Right cardiac atrium (tissue), 5 donors: Measurements from ENCODE around the gene ZMYND19. TPM values are rescaled to one million over a fixed set of nuclear protein-coding genes. Genes with fewer than 3 reads are reported as not detected.

ENCODE experiments used
- ATAC-seq, 2 donors: fragments of 200-7000 bp; cut with Tn5 transposase; one replicate each; pipeline versions ENCODE4 v1.8.0 to v1.9.1; 2020; ENCODE audit warnings: moderate library complexity in 2 of 2, mild to moderate bottlenecking in 1 of 2
- DNase-seq, 3 donors: peaks; one replicate each; pipeline ENCODE4 v3.0.0-alpha.2; 2020
- H3K27ac ChIP-seq: one replicate; pipeline ENCODE4 v1.5.1; 2013; ENCODE audit warnings: mild to moderate bottlenecking, low read length, control low read depth, moderate library complexity
- H3K27me3 ChIP-seq: one replicate; pipeline ENCODE4 v1.6.1; 2013; ENCODE audit not compliant: control insufficient read depth, insufficient read depth
- H3K4me1 ChIP-seq: one replicate; pipeline ENCODE4 v1.6.1; 2013; ENCODE audit warnings: low read length; ENCODE audit not compliant: control insufficient read depth, insufficient read depth
- H3K4me3 ChIP-seq: one replicate; pipeline ENCODE4 v1.5.1; 2013; ENCODE audit warnings: low read length, control low read depth
- H3K9me3 ChIP-seq: one replicate; pipeline ENCODE4 v1.6.1; 2013; ENCODE audit warnings: low read length; ENCODE audit not compliant: control insufficient read depth
- whole genome bisulfite sequencing: extraction: QIAGEN DNeasy Blood & Tissue Kit; methylation state at CpG from one replicate; pipeline ENCODE4 v1.1.7; 2013; 5-methylcytosine and 5-hydroxymethylcytosine counted together
- intact Hi-C, 4 donors: fragments of 100-400 bp; cut with DNase I; formaldehyde crosslinking; loops; one replicate each; pipeline versions ENCODE4 v1.11.0 to v1.14.0; 2022 to 2023
- polyA plus RNA-seq: library from polyadenylated mRNA; stranded (reverse); fragments of 200-250 nt; gene quantifications from one replicate; pipeline ENCODE4 v1.2.3, GENCODE V29; 2013
- total RNA-seq, 4 donors: library from RNA; stranded (reverse); fragmentation: NEBNext Ultra II Directional; extraction: Animal tissue kit (Norgen Biotek cat#: 25700); gene quantifications; one replicate each; pipeline ENCODE4 v1.2.1, GENCODE V29; 2021
- donor health status: healthy with polysubstance abuse.
- donor health status: DM: no; HTN: yes; CAD: no.
- donor health status: DM: no; HTN: no; CAD: no.
- donor health status: DM: no; HTN: yes; CAD: no; lungs with severe emphysema.
- donor health status: DM: yes; HTN: yes; CAD: no.

Gene ZMYND19
- total and polyA plus RNA-seq, 5 donors = 7.6 to 9.5 (median 9.1) TPM

DNA sequence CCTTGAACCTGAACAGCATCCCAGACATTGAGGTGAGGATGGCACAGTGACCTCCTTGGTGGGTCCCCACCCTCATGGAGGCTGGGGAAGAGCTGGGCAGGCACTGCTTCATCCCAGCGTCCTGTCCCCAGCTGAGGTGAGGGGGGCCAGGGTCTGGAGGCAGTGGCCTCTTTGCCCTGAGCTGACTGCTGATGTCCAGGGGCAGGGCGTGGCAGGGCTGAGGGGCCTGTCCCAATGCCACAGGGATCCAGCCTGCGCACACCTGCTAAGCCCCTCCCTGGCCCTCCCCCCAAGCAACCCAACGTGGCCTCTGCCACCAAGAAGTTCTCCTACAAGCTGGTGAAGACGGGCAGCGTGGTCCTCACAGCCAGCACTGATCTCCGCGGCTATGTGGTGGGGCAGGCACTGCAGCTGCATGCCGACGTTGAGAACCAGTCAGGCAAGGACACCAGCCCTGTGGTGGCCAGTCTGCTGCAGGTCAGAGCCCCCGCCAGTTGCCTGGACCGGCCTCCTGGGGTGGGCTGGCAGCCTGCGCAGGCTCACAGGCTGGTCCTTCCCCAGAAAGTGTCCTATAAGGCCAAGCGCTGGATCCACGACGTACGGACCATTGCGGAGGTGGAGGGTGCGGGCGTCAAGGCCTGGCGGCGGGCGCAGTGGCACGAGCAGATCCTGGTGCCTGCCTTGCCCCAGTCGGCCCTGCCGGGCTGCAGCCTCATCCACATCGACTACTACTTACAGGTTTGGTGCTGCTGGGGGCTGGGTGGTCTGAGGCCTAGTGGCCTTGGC lies 23.6 kb upstream of the ZMYND19 start:
- intact Hi-C loops = no loop called here
- 92% methylated on average over 27 of the region's 27 CpGs for WGBS
- peaks cover 12% of the 10 kb centered on the region for H3K4me1 ChIP-seq
- H3K27me3 ChIP-seq = no peaks in the 10 kb centered on the region
- DNase-seq (peak in 1 of 3 donors; percentile 63), ATAC-seq (no peak)
- H3K9me3 ChIP-seq = no peaks in the 10 kb centered on the region
- H3K27ac ChIP-seq = no peak overlapping the region
- H3K4me3 ChIP-seq = no peak overlapping the region

DNA sequence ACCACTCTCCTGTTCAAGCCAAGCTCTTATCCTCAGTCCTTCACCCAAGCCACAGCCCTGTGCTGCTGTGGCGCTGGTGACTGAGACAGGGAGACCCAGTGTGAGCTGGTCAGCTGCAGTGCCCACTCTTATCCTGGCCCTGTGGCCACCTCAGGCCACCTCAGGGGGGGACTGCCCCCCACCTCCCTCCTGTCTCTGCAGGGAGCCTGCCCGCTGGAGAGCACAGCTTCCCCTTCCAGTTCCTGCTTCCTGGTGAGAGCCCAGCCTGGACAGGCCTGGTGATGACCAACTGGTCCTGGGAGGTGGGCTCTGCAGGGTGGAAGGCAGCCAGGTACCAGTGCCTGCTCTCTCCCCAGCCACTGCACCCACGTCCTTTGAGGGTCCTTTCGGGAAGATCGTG lies 22.9 kb upstream of the ZMYND19 start:
- intact Hi-C loops = no loop called here
- Histone ChIP-seq H3K4me3 (no peak overlapping the region), H3K4me1 (peaks cover 12% of the 10 kb centered on the region), H3K27ac (no peak overlapping the region), H3K27me3 (no peaks in the 10 kb centered on the region), H3K9me3 (no peaks in the 10 kb centered on the region)
- 76% methylated on average over 5 of the region's 5 CpGs for WGBS
- DNase-seq (peak in 1 of 3 donors; percentile 51), ATAC-seq (no peak)

GRCh38 chr9:137612741-137613142 lies 22.4 kb upstream of the ZMYND19 start:
- Histone ChIP-seq H3K27me3 (no peaks in the 10 kb centered on the region), H3K4me3 (no peak overlapping the region), H3K27ac (no peak overlapping the region), H3K9me3 (no peaks in the 10 kb centered on the region), H3K4me1 (peaks cover 9% of the 10 kb centered on the region)
- DNase-seq (peak in 1 of 3 donors; percentile 49), ATAC-seq (no peak)
- intact Hi-C loops = no loop called here
- WGBS = 62% methylated on average over 8 of the region's 8 CpGs

DNA sequence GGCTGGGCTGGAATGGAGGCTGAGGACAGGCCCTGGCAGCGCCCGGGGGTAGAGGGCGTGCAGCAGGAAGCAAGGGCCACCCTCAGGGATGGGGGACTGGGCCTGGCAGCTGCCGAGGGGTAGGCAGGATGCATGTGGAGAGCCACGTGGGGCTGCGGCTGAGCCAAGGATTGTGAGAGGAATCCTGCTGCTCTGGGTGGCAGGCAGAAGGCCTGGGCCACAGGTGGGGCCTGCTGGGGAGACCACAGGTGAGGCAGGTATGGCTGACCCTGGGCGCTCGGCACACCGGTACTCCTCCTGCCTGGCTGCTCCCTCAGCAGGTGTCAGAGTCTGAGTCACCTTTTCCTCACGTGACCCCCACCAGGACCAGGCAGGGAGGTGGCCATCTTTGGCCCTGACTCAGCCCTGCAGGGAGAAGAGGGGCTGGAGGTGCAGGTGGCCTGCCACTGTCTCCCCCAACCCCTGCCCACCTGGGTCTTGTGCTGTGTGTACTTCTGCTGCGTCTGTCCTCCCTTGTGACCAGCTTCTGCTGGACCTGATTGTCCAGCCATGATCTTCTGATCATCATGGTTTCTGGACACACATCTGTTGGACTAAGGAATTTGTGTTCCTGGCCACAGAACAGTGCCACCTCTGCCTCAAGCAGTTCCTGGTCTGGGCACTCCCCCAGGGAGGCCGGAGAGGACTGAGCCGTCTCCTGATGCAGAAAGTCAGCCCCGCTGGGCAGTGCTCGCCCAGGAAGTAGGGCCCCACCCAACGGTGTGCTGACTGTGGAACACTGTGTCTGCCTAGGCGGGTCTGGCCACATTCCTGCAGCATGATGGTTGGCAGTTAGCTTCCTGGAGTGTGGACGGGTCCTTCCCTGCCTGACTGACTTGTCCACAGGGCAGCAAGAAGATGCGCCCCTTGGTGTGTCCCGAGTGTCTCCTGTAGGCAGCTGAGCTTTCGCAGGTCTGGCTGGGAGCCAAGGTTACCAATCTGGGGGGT lies 21.6 kb upstream of the ZMYND19 start:
- H3K9me3 ChIP-seq = no peaks in the 10 kb centered on the region
- no peak overlapping the region for H3K27ac ChIP-seq
- intact Hi-C loops = no loop called here
- H3K27me3 ChIP-seq = no peaks in the 10 kb centered on the region
- H3K4me1 ChIP-seq = peaks cover 10% of the 10 kb centered on the region
- ATAC-seq = peak; percentile 36 to 57
- no peak overlapping the region for H3K4me3 ChIP-seq
- DNase-seq = peak; percentile 60 to 75 (median 65)
- 47% methylated on average over 21 of the region's 21 CpGs for WGBS

DNA sequence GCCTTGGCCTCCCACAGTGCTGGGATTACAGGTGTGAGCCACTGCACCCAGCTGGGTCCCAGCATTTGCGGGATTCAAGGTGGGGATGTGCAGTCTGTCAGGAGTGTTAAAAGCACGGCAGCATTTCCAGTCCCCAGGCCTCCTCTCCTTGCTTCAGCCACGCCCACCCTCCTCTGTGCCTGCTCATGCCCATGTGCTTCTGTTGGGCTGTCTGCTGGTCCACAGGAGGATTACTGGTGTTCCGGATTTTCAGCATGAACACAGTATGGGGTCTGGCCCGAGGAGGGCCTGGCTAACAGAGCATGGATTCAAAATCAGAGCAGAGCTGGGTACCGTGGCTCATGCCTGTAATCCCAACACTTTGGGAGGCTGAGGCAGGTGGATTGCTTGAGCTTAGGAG lies 20.6 kb upstream of the ZMYND19 start:
- 73% methylated on average over 6 of the region's 6 CpGs for WGBS
- DNase-seq (peak in 1 of 3 donors; percentile 52), ATAC-seq (no peak)
- Histone ChIP-seq H3K9me3 (no peaks in the 10 kb centered on the region), H3K27ac (no peak overlapping the region), H3K27me3 (no peaks in the 10 kb centered on the region), H3K4me1 (peaks cover 13% of the 10 kb centered on the region), H3K4me3 (no peak overlapping the region)
- intact Hi-C loops = no loop called here

DNA sequence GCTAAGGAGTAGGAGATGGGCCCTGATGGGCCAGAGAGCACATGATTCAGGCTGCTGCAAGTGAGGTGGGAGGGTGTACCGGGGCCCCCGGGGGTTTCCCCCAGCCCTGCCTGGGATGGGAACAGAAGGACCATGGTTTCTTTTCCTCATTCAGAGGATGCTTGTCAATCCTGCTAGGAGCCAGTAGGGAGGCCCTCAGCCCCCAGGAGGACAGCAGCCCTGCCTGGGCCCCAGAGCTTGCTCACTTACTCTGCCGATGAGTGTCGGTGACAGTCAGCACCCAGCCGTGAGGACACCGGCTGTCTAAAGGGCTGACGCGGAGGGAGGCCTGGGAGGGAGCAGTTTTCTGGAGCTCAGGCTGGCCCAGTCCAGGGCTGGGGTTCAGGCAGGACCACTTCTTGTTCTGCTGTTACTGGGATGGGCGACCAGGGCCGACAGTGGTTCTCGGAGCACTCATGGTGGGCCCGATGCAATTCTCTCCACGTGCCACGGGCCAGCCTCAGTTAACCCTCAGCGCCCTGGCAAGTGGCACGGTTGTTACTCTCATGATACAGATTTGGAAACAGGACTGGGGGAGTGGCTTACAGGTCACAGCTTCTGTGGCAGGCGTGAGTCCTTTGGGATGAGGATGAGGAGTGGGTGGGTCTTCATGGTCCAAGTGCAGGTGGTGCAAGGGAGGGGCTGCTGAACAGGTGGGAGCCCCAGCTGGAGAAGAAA lies 17.0 kb upstream of the ZMYND19 start:
- H3K4me1 ChIP-seq = peaks cover 13% of the 10 kb centered on the region
- H3K4me3 ChIP-seq = peak overlapping the region; percentile 97
- 32% methylated on average over 17 of the region's 17 CpGs for WGBS
- intact Hi-C loops = no loop called here
- DNase-seq (peak in 2 of 3 donors; percentile 61 to 75), ATAC-seq (peak in 1 of 2 donors; percentile 1)
- H3K27me3 ChIP-seq = no peaks in the 10 kb centered on the region
- no peaks in the 10 kb centered on the region for H3K9me3 ChIP-seq
- H3K27ac ChIP-seq = peak overlapping the region; percentile 49

DNA sequence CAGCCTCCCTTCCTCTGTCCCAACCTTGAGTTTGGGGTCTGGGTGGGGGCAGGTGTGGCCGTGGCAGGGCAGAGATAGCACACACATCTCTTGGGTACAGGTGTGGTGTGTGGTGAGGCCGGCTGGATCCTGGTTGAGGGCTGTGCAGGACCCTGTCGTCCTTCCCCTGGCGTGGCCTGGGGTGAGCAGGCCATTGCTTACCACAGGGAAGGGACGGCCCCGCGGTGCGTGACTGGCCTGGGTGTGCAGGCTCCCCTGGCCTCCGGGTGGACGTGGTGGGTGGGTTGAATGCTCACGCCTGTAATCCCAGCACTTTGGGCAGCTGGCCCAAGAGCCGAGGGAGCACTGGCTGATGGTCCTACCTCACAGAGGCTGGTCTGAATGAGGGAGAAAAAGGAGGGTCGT lies 16.4 kb upstream of the ZMYND19 start:
- H3K27me3 ChIP-seq = no peaks in the 10 kb centered on the region
- ATAC-seq = peak in 1 of 2 donors; percentile 0
- DNase-seq = peak in 2 of 3 donors; percentile 73 to 75
- H3K4me3 ChIP-seq = peak overlapping the region; percentile 97
- intact Hi-C loops = no loop called here
- peaks cover 11% of the 10 kb centered on the region for H3K4me1 ChIP-seq
- H3K9me3 ChIP-seq = no peaks in the 10 kb centered on the region
- H3K27ac ChIP-seq = peak overlapping the region; percentile 49
- WGBS = 24% methylated on average over 13 of the region's 13 CpGs

DNA sequence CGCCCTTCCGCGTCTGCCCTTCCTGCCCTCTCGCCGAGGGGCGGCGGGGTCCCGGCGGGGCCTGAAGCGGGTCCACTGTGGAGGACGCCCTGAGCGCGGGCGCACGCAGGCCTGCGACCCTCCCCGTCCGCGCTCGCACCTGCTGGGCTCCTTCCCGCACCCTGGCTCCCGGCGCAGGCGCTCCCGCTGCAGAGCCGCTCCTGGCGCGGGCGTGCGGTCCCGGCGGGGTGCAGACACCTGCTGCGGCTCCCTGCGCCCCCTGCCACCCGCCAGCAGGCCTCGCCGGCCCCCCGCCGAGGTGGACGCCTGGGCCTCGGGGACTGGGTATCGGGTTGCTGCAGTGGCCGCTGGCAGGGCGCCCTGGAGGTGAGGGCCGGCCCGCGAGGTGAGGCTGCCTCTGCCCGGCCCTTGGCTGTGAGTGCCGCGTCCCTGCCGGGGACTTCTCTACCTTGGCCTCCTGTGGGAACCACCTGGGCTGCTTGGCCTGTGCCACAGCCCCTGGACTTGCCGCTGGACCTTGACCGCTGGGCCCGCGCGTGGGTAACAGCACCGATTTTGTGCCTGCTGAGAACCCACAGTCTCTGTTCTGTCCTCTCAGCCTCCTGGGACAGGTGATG lies 15.8 kb upstream of the ZMYND19 start:
- Histone ChIP-seq H3K27ac (peak overlapping the region; percentile 97), H3K4me1 (peaks cover 8% of the 10 kb centered on the region), H3K4me3 (peak overlapping the region; percentile 97), H3K27me3 (no peaks in the 10 kb centered on the region), H3K9me3 (no peaks in the 10 kb centered on the region)
- intact Hi-C loops = no loop called here
- 5% methylated on average over 57 of the region's 57 CpGs for WGBS
- peak; percentile 58 to 83 (median 83) for DNase-seq
- ATAC-seq = peak; percentile 1

GRCh38 chr9:137605121-137606004 lies 15.1 kb upstream of the ZMYND19 start, which contains the start of gene ARRDC1:
ARRDC1 (plus strand) TSS chr9:137605686; CDS start chr9:137605718, 32 bp downstream.
- Histone ChIP-seq H3K27me3 (no peaks in the 10 kb centered on the region), H3K4me3 (peak within 1 kb of the TSS; percentile 97), H3K9me3 (no peaks in the 10 kb centered on the region), H3K4me1 (peaks cover 8% of the 10 kb centered on the region), H3K27ac (peak within 1 kb of the TSS; percentile 97)
- under 1% methylated on average over 111 of the region's 111 CpGs for WGBS
- ATAC-seq (peak; percentile 89 to 90), DNase-seq (peak; percentile 94 to 97 (median 97))
- intact Hi-C loops = no loop called here
